A549 (cell line): Measurements from ENCODE around the gene KIF18A.

Experiments used
- BHLHE40 ChIP-seq: IDR thresholded peaks from 2 replicates; pipeline ENCODE4 v1.6.1; 2012; ENCODE audit warnings: low read depth, low read length, inconsistent platforms
- CBX2 ChIP-seq: fragments of 200-600 bp; sonication (generic); IDR thresholded peaks from 2 replicates; pipeline ENCODE4 v1.6.1; 2016; ENCODE audit warnings: low read depth, mild to moderate bottlenecking, borderline replicate concordance
- CTCF ChIP-seq: fragments of >200 bp; sonication (Bioruptor Twin); formaldehyde crosslinking; IDR thresholded peaks from 3 replicates; pipeline ENCODE4 v1.5.1; 2016
- EP300 ChIP-seq, 2 experiments: fragments of >200 bp; sonication (Bioruptor Twin); formaldehyde crosslinking; IDR thresholded peaks; 2 replicates in 1 of 2; 3 replicates in 1 of 2; pipeline ENCODE4 v1.6.1; 2016 to 2017
- ESRRA ChIP-seq: fragments of 150-350 bp; IDR thresholded peaks from 2 replicates; pipeline ENCODE4 v1.6.1; 2014; ENCODE audit warnings: mild to moderate bottlenecking, low read length, borderline replicate concordance
- FOSL2 ChIP-seq, 2 experiments: fragments of 450-650 bp in 1 of 2; fragments of >200 bp in 1 of 2; sonication (Bioruptor Twin) in 1 of 2; formaldehyde crosslinking; IDR thresholded peaks; 2 replicates each; pipeline versions ENCODE4 v1.5.0 to v1.6.1; 2016 to 2020; ENCODE audit warnings: mild to moderate bottlenecking in 1 of 2, moderate library complexity in 1 of 2
- KDM1A ChIP-seq: fragments of 200-600 bp; sonication (generic); IDR thresholded peaks from 2 replicates; pipeline ENCODE4 v1.6.1; 2016; ENCODE audit warnings: low read depth, mild to moderate bottlenecking
- NFE2L2 ChIP-seq: fragments of 150-350 bp; conservative IDR thresholded peaks from 2 replicates; pipeline ENCODE4 v1.6.1; 2014; ENCODE audit warnings: low read length
- PBX3 ChIP-seq: IDR thresholded peaks from 2 replicates; pipeline ENCODE4 v1.6.1; 2012
- POLR2A ChIP-seq: IDR thresholded peaks from 2 replicates; pipeline ENCODE4 v1.6.1; 2012; ENCODE audit warnings: mild to moderate bottlenecking, low read length
- POLR2AphosphoS2 ChIP-seq: conservative IDR thresholded peaks from 2 replicates; pipeline ENCODE4 v1.6.1; 2012; ENCODE audit warnings: low read length, improper control_type of control experiment, inconsistent platforms
- RNF2 ChIP-seq: fragments of 200-600 bp; sonication (generic); IDR thresholded peaks from 2 replicates; pipeline ENCODE4 v1.6.1; 2016; ENCODE audit warnings: low read depth, mild to moderate bottlenecking, antibody characterized with exemption, moderate library complexity, borderline replicate concordance
- SMC3 ChIP-seq: fragments of >200 bp; sonication (Bioruptor Twin); formaldehyde crosslinking; IDR thresholded peaks from 3 replicates; pipeline ENCODE4 v1.6.1; 2018; ENCODE audit warnings: inconsistent platforms
- ZSCAN20 ChIP-seq: fragments of 250-450 bp; sonication (Bioruptor Pico); IDR thresholded peaks from 2 replicates; pipeline ENCODE4 v1.8.0; 2022; ENCODE audit warnings: mild to moderate bottlenecking, moderate library complexity

- TF ChIP-seq KDM1A, result no peak
- TF ChIP-seq CBX2, result no peak
- TF ChIP-seq CTCF, result no peak
- no peak for TF ChIP-seq BHLHE40
- TF ChIP-seq FOSL2 (IDR thresholded peaks at IDR 0.05), result no peak
- TF ChIP-seq FOSL2 (CRISPR knock-in tag; IDR thresholded peaks at IDR 0.05), result no peak
- TF ChIP-seq ZSCAN20 (CRISPR knock-in tag), result no peak
- no peak for TF ChIP-seq RNF2
- no peak for TF ChIP-seq SMC3
- TF ChIP-seq PBX3, result no peak
- TF ChIP-seq POLR2A, result no peak
- no peak for TF ChIP-seq EP300 (IDR thresholded peaks at IDR 0.05)
- no peak for TF ChIP-seq NFE2L2
- no peak for TF ChIP-seq POLR2AphosphoS2
- TF ChIP-seq ESRRA, result no peak
Observed at GRCh38 chr11:27998552-27998951, 109.4 kb downstream of the KIF18A start.
